LNCAP (cell line): ENCODE measurements around the gene SCN9A.

Experiments
- TF ChIP-seq, protein P1 (sequence below): fragments of 450-650 bp; IDR thresholded peaks from 2 replicates; pipeline ENCODE4 v1.5.1; 2017; ENCODE audit warnings: mild to moderate bottlenecking

The SCN9A gene

GRCh38 chr2:166373539-166373938 is 2.2 kb downstream of the SCN9A start:
- TF ChIP-seq, protein P1, sequence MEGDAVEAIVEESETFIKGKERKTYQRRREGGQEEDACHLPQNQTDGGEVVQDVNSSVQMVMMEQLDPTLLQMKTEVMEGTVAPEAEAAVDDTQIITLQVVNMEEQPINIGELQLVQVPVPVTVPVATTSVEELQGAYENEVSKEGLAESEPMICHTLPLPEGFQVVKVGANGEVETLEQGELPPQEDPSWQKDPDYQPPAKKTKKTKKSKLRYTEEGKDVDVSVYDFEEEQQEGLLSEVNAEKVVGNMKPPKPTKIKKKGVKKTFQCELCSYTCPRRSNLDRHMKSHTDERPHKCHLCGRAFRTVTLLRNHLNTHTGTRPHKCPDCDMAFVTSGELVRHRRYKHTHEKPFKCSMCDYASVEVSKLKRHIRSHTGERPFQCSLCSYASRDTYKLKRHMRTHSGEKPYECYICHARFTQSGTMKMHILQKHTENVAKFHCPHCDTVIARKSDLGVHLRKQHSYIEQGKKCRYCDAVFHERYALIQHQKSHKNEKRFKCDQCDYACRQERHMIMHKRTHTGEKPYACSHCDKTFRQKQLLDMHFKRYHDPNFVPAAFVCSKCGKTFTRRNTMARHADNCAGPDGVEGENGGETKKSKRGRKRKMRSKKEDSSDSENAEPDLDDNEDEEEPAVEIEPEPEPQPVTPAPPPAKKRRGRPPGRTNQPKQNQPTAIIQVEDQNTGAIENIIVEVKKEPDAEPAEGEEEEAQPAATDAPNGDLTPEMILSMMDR: no peak

- TF ChIP-seq, protein P1: no peak
These were observed 2.6 kb downstream of the SCN9A start for GRCh38 chr2:166373105-166373504.

- TF ChIP-seq, protein P1: no peak
These were observed 3.7 kb downstream of the SCN9A start for GRCh38 chr2:166372046-166372445.

- TF ChIP-seq, protein P1: no peak
These were observed 9.8 kb downstream of the SCN9A start for GRCh38 chr2:166365803-166366420.

- TF ChIP-seq, protein P1: no peak
These were observed 10.5 kb downstream of the SCN9A start for GRCh38 chr2:166365239-166365638.

DNA sequence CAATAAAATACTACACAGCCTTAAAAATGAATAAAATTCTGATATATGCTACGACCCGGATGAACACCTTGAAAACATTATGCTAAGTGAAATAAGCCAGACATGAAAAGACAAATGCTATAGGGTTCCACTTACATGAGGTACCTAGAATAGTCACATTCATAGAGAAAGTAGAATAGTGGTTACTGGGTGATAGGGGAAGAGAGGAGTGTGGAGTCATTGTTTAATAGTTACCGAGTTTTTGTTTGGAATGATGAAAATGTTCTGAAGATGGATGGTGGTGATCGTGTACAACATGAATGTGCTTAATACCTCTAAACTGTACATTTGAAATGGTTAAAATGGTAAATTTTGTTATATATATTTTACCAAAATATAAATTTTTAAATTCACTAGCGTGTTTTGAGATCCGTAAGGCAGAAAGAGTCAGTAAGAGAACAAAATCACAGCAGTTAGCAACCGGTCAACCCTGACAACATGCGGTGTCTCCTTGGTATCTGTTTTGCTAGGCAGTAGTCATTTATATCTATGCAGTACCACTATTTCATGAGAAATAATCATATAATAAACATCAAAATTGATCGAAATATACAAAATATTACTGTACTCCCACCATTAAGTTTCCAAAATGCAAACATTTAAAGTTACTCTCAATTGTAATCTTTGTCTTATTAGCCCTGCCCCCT is 11.1 kb downstream of the SCN9A start:
- TF ChIP-seq, protein P1: no peak

DNA sequence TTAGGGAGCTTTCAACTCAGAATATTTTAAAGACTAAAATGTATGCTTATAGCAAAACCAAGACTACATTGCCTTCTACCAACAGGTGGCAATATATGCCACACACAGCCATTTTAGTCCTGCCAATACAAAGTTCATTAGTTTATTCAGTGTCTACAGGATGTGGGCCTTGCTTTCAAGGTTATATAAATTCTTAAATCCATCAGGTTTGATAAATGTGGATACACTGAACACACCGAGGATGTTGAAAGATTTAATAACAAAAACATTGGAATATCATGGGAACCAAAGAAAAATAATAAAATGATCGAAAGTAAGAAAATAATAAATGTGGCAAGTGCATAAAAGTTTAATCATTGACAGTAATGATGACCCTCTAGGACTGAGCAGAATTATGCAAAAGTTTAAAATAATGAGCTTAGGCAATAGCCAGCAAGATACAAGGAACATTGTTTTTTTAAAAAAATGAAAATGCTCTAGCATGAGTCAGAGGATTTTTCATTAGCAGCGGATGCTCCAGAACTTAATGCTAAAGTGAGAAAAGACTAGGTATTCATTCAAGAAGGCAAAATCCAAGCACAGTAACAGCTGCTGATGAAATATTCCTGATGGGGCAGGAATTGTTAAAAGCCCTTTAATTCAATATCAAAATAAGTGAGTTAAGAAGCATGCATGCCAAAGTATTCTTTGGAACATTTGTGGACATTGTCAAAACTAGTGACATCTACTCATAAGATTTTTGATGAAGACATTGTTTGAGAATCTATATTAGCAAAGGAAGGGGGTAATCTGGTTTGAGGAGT is 14.2 kb downstream of the SCN9A start:
- TF ChIP-seq, protein P1: peak; percentile 46; the same call in 1 of the 2 replicates
